Brain pericyte (primary cell): Measurements from ENCODE around the gene POLR3K.
"Not testable (repeated sequence)": the region's sequence is repeated elsewhere in the genome, so short reads cannot be mapped to it uniquely, and the experiment has no call there.

Source experiments
- DNase-seq: peaks from one replicate; pipeline ENCODE4 v3.0.0-alpha.2; 2012; ENCODE audit warnings: low read depth, low spot score

Gene POLR3K

GRCh38 chr16:44655-45054 lies 8.8 kb downstream of the POLR3K start:
- DNase-seq, result no peak

DNA sequence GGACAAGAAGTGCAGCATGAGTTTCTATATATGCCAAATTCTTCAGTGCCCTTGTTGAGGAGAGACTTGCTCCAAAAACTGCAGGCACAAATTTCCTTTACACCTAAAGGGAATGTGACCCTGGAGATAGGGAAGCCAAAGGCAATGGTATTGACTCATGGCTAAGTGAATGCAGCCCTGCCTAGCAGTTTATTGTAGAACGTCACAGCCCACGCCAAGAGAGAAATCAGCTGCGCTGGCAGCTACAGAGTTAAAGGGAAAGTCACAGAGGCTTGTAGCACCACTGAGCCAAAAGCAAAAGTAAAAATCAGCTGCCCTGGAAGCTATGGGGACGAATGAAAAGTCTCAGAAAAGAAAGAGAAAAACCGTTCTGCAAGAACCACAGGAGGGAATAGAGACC lies 10.1 kb downstream of the POLR3K start:
- DNase-seq, result no peak

DNA sequence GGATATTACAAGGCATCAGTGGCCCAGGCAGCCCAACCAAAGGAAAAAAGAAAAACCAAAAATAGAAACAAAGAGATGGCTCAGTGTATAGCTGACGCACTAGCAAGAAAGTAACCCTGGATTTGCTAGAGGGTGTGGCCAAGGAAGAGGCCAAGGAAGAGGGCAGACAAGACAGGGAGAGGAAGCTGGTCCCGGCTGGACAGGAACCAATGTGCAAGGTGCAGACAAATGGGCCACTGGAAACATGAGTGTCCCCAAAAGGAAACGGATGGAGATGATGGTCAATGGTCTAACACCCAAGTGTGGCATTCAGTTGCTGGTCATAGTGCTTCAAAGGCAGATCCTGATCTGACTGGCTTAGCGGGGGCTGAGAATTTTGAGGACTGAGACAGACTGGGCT lies 10.7 kb downstream of the POLR3K start:
- no peak for DNase-seq

DNA sequence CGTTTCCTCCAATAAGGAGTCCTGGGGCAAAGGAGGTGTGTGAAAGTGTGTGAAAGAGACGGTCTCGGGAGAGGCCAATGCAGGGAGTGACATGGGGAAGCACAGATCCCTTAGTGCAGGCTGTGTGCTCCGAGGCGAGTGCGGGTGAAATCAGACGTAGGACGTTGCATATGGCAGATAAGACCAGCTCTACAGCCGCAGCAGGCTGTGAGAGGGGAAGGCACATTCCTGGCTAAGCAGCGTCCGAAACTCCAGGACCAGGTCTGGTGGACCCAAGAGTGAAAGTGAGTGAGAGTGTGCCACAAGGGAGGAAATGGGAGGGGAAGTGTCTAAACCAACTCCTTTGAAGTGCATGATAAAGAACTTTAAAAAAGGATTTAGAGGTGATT lies 11.3 kb downstream of the POLR3K start:
- no peak for DNase-seq

DNA sequence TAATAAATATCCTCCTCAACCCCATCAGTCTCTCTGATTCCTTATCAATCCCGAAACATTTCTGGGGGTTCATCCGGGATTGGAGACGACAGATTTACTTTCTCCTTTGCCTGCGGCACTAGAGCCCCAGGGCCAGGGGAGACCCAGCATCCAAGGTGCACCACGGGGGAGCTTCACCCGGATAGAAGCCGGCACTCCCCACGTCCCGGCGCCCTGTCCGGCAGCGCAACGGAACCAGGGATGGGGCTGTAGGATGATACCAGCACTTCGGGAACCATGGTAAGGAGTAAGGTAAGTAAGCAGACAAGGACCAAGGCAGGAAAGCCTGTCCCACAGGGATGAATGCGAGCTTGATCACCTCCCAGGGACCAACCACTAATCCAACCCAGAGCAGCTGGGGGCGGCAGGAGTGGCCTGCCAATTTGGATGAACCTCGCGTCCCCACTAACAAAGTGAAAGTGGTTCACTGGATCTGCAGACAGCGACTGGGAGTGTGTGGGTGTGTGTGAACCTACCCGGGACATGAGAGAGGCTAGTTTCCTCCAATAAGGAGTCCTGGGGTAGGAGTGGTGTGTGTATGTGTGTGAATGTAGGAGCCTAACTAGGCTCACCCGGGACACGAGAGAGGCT lies 11.9 kb downstream of the POLR3K start:
- no peak for DNase-seq

GRCh38 chr16:38941-39892 lies 14.2 kb downstream of the POLR3K start:
- no peak for DNase-seq

- not testable (repeated sequence) for DNase-seq
Measured at GRCh38 chr16:38206-38605, 15.2 kb downstream of the POLR3K start.

DNA sequence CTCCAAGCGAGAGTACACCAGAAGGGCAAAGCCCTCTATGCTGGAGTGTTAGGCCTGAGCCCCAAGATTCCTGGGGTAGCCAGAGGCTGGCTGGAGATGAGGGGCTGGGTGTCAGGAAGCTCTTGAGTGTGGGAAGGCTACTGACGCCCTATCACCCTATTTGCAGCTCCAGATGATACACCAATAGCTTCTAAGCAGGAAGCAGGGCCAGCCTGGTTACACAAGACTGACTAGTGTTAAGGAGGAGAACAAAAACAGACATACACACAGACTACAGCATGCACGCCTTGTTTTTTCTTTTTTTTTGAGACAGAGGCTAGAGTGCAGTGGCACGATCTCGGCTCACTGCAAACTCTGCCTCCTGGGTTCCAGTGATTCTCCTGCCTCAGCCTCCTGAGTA lies 15.9 kb downstream of the POLR3K start:
- no peak for DNase-seq

DNA sequence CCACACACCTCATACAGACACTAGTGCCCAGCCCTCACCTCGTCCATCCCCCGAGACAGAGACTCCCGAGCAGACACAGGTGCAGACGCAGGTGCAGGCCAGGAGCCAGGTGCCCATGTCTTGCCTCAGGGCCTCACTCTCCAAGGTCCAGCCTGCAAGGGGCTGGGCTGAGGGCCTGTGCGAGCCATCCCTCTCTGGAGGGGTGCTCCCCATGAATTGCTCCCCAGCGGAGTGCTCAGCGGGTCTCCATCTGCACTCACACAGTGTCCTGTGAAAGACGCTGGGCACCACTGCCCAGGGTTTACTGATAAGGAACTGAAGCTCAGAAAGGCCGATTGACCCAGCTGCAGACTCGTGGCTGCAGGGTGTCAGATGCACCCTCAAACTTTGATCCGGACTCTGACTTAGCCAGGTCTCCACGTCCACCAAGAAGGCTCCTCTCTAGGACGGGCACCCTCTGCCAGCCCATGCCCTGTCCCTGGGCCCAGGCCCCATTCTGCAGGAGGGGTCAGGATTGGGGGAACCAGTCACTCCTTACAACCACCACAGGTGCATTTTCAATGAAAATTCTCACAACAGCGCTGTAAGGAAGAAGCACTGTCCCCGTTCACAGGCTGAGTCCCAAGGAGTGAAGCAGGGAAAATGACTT lies 16.9 kb downstream of the POLR3K start:
- DNase-seq, result no peak

DNA sequence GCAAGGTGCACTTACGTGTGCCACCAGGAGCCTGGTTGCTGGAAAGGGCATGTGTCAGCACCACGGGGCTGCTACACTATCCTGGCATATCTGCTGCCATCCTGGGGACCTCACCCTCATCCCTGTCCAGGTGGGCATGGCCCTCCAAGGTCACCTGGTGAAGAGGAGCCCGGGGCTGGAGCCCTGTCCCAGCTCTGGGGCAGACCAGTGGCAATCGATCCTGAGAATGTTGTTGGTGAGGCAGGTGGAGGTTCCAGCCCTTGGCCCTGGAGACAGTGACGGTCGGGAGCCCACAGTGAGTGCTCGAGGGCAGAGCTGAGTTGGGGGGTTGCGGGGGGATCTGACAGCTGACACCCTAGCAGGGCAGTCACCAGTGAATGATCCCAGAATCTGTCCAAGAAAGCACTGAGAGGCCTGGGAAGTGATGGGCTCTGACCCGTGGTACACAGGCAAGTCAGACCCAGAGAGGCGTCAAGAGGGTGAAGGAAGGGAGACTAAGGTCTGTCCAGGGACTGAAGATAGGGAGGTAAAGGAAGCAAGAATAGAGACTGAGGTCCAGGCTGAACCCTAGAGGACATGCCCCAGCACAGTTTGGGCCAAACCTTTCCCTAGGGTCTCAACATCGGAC lies 17.6 kb downstream of the POLR3K start:
- DNase-seq, result no peak

- no peak for DNase-seq
Measured at GRCh38 chr16:35011-35677, 18.3 kb downstream of the POLR3K start.

- no peak for DNase-seq
Measured at GRCh38 chr16:34648-34987, 18.8 kb downstream of the POLR3K start.

DNA sequence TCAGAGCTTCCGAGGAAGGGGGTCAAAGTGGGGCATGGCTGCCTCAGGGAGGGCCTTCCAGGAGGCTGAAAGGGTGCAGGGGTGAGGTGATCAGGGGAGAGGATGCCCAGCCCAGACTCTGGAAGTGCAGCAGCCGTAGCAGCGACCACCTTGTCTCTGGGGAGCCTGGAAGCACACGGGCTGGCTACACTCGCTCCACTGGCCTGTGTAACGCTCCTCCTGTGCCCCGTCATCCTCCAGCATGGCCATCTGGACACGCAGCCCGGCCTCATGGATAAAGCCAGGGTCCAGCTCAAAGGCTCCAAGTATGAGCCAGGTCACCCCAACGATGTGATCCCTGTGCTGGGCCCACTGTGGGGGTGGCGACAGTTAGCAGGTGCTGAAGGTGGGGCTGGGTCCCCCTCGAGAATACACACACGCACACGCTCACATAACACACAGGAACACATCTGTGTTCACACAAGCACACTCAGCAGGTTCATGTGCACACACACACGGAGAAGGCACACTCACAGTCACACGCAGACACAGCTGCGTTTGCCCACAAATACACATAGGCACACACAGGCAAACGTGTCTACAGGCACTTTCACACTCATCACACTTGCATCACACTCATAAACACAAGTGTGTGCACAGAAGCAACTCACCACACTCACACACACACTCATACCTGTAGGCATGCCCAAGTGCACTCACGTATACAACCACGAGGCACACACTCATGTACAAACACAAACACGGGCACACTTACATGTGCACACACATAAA lies 19.3 kb downstream of the POLR3K start:
- DNase-seq, result no peak

- not testable (repeated sequence) for DNase-seq
Measured at GRCh38 chr16:33154-33876, 20.1 kb downstream of the POLR3K start.

DNA sequence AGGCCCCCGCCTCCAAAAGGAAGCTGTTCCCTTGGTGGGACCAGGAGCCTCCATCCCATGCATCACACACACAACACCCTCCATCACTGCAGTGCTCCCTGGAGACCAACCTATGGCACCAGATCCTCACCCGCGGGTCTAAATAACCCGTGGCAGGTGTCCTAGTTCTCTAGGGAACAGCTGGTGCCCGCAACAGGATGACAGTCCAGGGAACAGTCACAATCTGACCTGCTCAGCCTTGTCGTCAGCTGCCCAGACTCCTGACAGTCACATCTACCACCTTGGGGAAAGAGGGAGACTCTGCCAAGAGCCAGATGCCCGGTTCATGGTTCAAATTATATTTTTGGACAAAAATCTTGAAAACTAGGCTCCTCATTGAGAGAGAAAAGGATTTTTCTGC lies 22.8 kb downstream of the POLR3K start:
- not testable (repeated sequence) for DNase-seq

GRCh38 chr16:25926-26348 lies 27.5 kb downstream of the POLR3K start:
- DNase-seq, result not testable (repeated sequence)

DNA sequence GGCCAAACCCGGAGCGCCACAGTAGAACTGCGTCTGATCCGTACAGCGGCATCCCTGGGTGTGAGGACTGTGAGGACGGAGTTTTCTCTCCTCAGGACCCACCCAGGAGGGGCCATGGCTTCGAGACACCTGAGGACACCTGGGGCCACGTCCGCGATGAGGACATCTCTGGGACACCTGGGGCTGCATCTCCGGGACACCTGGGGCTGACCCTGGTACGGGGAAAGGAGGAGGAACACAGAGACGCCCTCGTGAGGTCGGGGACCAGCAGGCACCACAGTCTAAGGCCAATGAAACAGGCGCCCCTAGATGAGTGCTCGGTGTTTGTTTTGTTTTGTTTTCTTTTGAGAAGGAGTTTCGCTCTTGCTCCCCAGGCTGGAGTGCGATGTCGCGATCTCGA lies 29.3 kb downstream of the POLR3K start:
- not testable (repeated sequence) for DNase-seq

- DNase-seq, result not testable (repeated sequence)
Measured at GRCh38 chr16:20886-21285, 32.5 kb downstream of the POLR3K start.

DNA sequence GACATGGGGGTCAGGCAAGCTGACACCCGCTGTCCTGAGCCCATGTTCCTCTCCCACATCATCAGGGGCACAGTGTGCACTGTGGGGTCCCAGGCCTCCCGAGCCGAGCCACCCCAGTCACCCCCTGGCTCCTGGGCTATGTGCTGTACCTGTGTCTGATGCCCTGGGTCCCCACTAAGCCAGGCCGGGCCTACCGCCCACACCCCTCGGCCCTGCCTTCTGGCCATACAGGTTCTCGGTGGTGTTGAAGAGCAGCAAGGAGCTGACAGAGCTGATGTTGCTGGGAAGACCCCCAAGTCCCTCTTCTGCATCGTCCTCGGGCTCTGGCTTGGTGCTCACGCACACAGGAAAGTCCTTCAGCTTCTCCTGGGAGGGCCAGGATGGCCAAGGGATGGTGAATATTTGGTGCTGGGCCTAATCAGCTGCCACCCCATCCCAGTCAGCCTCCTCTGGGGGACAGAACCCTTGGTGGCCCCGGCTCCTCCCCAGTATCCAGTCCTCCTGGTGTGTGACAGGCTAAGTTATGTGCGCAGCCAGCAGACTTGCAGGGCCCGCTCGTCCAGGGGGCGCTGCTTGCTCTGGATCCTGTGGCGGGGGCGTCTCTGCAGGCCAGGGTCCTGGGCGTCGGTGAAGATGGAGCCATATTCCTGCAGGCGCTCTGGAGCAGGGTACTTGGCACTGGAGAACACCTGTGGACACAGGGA lies 36.2 kb downstream of the POLR3K start:
- DNase-seq, result not testable (repeated sequence)
